IPS-18c (cell line): ENCODE results near the gene PTPRF.

Source experiments
- H3K4me3 ChIP-seq: 2 replicates; pipeline ENCODE4 v1.7.0; 2013; ENCODE audit warnings: low read depth, mild to moderate bottlenecking, low read length, moderate library complexity; ENCODE audit not compliant: insufficient read depth
- H3K9me3 ChIP-seq: one replicate; pipeline ENCODE4 v1.6.1; 2013; ENCODE audit warnings: mild to moderate bottlenecking, low read length, moderate library complexity; ENCODE audit not compliant: control insufficient read depth, insufficient read depth

The PTPRF gene

DNA sequence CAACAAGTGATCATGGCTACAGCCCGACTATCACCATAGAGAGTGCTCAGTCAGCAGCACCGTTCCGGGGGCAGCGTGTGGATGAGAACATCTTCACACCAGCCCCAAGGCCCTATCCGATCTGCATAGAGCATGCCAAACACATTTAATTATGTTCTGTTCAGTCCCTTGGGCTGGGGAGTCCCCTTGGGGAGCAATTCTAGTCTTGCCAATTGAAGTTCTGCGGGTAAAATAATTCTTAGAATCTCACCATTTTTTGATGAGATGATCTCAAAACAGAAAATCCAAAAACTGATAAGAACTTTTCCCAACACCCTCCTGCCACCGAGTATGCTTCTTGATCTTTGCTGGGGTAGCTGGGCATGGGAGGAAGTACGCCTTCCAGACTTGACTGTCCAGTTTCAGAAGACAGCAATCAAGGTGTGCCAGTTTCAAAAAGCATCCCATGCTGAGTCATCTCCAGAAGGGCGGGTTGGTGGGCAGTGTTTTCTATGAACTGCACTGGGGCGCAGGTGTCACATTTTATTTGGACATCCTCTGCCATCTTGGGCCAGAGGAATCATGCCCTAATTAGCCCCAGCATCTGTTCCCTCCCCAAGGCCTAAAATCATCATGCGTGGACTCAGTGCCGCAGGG lies 20.8 kb upstream of the PTPRF start:
- H3K4me3 ChIP-seq: no peak overlapping the region
- no peaks in the 10 kb centered on the region for H3K9me3 ChIP-seq

DNA sequence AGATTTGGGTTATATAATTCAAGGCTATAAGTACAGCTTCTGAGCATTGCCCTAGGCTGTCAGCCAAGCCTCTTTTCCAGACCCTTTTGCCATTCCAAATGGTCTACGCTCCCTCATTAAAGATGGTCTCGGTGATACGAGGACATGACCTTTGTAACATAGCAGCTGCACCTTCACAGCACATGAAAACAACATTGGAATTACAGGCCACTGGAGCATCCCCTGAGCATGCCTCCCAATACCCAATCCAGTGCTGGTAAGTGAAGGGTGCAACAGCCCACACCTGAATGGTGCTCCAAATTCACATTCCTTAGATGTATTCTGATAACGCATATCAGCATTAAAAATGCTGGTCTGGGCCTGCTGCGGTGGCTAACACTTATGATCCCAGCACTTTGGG lies 20.1 kb upstream of the PTPRF start:
- Histone ChIP-seq H3K4me3 (no peak overlapping the region), H3K9me3 (no peaks in the 10 kb centered on the region)

DNA sequence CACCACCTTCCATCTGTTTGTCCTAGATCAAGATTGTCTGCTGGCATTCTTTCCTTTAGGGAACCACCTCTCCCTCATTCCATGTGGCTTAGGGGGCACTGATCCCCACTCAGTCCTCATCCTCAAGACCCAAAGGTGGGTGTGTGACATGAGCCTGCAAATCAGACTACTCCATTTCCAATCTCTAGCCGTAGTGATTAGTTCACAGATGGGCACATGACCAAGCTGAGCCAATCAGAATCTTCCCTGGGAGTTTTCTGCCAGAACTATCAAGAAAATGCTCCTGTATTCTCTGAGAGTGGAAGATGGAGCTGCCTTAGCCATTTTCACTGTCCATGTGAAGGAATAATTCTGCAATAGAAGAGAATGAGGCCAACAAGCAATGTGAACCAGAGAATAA lies 19.3 kb upstream of the PTPRF start:
- Histone ChIP-seq H3K4me3 (no peak overlapping the region), H3K9me3 (no peaks in the 10 kb centered on the region)

DNA sequence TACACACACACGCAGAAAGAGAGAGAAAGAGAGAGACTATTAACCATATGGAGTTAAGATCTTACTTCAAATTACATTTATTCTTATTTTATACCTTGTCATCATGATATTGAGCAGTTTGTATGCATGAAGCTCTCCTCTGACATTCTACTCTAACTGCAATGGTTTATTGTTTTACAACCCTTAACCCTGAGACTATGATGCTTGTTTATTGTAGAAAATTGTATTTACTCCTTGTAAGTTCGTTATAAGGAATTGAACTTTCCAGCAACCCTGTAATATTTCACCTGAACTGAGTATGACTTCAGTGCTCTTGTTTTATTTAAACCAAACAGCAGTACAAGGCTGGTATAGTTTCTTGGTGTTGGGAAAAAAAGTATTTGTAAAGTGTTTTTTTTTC lies 18.6 kb upstream of the PTPRF start:
- no peak overlapping the region for H3K4me3 ChIP-seq
- H3K9me3 ChIP-seq: no peaks in the 10 kb centered on the region

DNA sequence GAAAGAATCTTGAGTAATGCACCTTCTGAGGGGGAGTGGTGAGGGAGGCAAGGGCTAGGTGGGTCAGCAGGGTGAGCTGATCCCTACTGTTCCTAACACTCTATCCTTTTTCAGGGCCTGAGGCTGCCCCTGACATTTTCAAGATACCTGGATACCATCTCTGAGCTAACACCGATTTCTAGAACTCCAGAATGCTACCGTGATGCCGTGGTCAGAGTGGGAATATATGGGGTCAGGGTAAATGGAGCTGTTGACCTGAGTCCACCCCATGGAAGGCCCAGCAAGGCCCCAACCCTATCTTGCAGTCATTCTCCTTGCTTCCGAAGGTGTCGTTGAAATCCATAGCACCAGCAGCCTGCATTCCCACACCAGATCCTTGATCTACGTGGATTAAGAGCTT lies 18.0 kb upstream of the PTPRF start:
- Histone ChIP-seq H3K4me3 (no peak overlapping the region), H3K9me3 (no peaks in the 10 kb centered on the region)

DNA sequence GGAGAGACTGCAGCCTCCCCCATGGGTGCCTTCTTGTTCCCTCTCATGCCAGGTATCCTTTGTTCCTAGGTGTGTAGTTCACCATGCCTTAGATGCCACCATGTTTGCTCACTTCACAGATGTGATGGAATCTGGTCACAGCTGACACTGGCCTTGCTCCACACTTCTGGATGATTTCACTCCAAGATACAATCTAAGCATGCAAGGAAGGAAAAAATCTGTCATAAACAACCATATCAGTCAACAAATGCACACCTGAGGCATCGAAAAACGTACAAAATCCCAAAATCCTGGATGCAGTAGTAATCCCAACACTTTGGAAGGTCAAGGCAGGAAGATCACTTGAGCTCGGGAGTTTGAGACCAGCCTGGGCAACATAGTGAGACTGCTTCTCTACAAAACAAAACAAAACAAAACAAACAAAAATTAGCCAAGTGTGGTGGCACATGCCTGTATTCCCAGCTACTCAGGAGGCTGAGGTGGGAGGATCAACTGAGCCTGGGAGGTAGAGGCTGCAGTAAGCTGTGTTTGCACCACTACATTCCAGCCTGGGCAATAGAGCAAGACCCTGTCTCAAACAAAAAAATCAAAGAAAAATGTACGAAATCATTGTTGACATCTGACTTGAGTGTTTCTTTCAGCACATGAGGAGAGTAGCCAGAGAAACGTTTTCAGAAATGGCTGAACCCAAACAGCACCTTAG lies 17.1 kb upstream of the PTPRF start:
- H3K4me3 ChIP-seq: no peak overlapping the region
- H3K9me3 ChIP-seq: no peaks in the 10 kb centered on the region

DNA sequence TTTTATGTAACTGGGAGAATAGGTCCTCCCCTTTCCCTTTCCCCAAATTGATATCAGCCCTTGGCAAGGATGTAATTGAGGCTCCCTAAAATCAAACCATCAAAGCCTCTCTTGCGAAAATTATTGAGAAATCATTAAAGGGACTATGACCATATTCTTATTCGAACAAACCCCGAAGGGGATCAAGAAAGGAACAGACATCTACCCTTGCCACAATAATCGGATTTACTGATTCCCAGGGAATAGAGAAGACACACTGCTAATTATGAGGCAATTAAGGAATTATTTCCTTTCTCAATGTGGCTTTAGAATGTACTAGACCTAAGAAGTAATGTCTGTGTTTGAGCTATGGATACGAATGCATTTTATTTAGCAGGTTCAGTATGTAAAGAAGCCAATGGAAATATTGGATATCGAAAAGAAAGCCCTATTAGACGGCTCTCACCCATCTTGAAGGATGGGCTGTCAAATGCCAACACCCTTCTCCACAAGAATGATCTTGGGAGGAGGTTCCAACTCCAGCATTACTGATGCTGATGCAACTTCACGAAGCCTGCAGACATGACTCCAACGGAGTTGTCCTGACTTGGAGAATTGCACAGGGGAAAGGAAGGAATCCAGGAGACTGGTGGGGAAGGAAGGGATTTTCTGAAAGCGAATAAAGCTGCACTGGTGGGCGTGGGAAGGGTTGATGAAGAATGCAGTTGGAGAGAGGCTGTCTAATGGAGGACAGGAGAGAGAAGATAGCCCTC lies 11.6 kb upstream of the PTPRF start:
- Histone ChIP-seq H3K9me3 (no peaks in the 10 kb centered on the region), H3K4me3 (no peak overlapping the region)

DNA sequence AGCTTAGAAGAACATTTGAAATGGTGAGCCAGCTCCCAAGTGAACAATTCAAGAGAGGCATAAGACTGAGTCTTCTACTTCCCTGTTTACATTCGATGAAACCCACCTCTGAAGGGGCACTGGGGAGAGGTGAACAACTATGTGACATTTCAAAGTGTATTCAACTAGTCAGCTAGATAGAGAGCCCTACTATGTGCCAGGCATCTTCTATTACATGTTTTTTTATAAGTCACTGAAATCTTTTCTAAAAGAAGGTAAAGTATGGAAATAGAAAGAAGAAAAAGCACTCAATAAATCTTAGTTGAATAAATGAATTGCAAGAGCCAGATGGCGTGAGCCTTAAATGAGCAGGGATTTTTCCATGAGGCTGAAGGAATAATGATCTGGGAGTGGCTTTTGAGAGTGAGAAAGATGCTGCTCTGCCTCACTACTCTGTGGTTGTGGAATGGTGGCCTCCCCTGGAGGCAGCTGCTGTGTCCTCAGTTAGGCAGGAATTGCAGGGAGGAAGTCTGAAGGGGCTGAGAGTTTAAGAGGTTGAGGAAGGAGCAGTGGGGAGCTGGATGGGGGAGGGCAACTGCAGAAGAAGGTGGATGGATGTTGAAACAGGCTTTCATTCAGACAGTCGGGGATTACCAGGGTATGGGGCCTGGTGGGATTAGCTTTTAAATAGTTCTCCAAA lies 10.4 kb upstream of the PTPRF start:
- no peaks in the 10 kb centered on the region for H3K9me3 ChIP-seq

DNA sequence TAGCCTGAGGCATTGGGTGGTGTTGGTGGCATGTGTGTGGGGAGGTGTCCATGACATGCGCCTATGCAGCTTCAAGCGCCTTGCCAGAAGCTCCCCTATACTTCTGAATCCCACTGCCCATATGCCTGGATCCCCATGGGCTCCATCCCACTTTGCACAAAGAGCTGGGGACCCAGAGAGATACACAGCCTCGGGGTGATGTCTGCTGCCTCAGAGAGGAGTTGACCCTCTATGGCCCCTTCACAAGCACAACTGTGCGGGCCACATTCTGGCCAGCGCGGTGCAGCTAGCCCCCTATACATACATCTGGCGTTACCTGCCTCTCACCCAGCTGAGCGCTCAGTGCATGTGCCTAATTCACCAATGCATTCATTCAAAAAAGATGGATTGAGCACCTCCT lies 9.6 kb upstream of the PTPRF start:
- no peaks in the 10 kb centered on the region for H3K9me3 ChIP-seq
- H3K4me3 ChIP-seq: no peak overlapping the region

More for the DNA sequence above, 10.4 kb upstream of the PTPRF start:
- H3K4me3 ChIP-seq: no peak overlapping the region

DNA sequence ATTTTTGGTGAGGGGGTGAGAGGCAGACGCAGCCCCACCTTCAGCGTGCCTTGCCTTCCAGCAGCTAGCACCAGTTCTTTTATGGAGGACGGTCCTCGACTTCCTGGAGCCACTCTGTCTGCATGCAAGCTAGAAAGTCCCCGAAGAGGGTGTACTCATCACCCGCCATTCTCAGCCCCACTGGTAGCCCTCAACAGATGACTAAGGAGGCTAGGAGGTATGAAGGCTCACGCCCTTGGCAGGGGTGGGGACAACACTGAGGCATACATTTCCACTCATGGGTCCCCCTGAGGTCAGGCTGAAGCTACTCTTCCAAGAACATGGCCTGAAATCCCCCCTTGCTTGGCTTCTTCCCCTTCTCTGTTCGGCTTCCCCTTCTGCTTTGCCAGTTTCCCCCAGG lies 8.9 kb upstream of the PTPRF start:
- no peak overlapping the region for H3K4me3 ChIP-seq
- H3K9me3 ChIP-seq: no peaks in the 10 kb centered on the region

DNA sequence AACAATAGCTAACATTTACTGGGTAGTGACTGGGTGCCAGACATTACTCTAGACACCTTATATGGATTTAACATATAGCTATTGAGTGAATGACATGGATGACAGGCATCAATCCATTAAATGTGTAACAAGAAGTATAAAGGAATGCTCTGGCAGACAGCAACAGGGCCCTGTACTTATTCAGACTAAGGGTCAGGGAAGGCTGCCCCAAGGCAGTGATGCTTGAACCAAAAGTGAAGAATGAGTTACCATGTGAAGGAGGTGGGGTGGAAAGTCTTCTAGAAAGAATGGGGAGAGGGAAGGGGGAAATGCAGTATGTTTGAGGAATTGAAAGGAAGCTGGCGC lies 8.3 kb upstream of the PTPRF start:
- H3K4me3 ChIP-seq: no peak overlapping the region
- no peaks in the 10 kb centered on the region for H3K9me3 ChIP-seq

DNA sequence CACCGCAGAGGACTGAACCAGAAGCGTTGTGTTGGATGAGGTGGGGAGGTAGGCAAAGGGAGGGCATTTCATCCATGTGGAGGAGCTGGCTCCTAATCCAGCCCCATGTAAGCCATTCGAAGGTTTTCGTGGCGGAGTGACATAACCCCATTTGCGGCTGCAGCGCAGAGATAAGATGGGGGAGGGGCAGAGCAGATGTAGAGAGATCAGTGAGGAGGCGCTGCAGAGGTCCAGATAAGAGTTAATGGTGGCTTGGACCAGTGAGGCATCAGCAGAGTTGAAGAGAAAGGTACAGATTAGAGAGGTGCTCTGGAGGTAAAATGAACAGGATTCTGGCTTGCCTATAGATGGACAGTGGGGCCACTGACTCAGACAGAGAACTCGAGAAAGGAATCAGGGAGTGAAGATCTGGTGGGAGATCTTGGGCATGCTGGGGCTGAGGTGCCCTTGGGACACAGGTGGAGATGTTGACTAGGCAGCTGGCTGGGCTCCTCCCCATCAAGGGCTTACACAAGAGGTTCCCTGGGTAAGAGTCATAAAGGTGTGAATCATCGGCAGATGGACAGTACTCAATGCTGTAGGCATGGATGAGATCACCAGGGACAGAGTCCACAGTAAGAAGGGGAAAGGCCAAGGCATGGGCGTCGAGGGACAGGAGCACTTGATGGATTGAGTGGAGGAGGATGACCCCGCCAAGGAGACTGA lies 7.8 kb upstream of the PTPRF start:
- no peaks in the 10 kb centered on the region for H3K9me3 ChIP-seq

DNA sequence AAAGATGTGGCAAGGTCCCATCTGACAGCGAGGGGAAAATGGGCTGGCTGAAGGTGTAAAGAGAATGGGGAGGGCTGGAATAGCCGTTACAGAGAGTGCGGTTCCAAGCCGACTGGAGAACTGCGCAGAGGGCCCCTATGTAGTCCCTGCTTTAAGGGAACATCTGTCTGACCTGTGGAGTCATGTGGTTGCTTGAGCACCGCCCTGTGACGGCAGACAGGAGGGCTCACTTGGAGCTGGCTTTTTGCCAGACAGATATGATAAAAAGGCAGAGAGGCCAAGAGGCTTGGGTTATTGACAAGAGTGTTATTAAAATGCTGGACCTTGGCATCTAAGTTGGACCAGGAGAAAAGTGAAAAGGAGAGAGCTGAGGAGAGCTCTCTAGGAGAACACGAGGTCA lies 5.9 kb upstream of the PTPRF start:
- no peaks in the 10 kb centered on the region for H3K9me3 ChIP-seq
- no peak overlapping the region for H3K4me3 ChIP-seq

More for the DNA sequence above, 7.8 kb upstream of the PTPRF start:
- H3K4me3 ChIP-seq: no peak overlapping the region

DNA sequence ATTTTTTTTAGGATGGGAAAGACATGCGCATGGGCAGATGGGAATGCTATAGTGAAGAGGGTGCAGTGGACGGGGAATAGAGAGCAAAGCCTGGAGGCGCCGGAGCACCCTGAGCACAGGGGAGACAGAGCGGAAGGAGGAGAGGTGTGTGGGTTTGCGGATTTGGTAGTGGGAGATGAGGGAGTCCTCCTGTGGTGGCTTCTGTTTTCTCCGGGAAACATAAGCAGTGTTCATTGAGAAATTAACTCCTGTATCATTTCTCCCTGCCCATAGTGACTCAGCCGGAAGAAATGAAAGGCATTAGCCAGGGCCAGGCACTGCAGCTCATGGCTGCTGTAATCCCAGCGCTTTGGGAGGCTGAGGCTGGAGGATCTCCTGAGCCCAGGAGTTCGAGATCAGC lies 4.7 kb upstream of the PTPRF start:
- Histone ChIP-seq H3K4me3 (no peak overlapping the region), H3K9me3 (no peaks in the 10 kb centered on the region)

DNA sequence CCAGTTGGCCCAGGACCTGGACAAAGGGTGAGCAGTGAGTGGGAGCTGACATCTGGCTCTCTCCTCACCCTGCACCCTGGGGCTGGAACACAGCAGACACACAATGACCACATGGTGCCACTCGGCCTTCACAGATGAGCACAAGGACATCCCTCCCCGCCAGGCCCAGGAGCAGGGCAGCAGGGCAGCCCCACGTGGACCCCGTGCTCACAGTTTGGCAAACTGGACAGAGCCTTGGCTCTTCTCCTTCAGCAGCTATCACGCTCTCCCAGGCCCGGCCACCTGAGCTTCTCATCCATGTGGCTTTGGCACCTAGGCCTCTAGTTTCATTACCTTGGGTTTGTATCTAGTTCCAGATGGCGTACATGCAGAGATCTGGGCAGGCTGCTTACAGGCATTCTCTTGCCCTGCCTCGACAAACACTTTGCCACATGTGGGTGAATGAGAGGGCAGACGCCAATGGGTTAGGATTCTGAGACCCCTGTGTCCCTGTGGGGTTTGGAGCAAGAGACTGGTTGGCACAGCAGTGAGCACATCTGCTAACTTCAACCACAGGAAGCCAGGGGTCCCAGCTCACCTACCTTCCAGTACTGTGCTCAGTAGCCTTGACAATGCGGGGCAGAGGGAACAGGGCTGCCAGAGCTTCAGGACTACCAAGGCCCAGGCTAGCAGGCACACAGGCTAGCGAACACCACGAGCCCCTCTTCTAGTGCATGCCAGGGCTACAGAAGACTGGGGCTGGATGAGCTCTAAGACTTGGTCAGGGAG lies 3.4 kb upstream of the PTPRF start:
- no peak overlapping the region for H3K4me3 ChIP-seq

DNA sequence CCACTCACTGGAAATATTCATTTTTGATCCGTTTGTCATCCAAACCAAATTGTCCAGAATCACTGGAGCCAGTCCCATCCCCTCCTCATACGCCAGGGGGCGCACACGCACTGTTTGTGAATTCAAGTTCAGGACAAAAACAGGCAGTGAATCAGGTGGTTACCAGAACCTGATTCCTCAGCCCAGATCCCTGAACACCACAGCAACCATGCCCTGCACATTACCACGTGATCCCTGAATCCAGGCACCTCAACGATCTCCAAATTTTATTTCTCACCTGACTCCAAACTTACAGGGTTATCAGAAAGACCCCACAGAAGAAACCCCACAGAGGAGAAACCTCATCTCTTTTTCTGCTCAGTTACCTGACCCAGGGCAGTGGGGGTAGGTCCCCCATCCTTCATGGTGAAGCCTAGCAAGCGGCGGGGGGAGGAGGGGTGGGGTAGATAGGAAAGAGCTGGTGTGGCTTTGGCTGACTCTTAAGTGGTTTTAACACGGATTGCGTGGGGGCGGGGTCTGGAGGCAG lies 1.4 kb upstream of the PTPRF start:
- Histone ChIP-seq H3K4me3 (no peak overlapping the region; the same call in 1 of the 2 replicates), H3K9me3 (no peaks in the 10 kb centered on the region)

More for the DNA sequence above, 3.4 kb upstream of the PTPRF start:
- H3K9me3 ChIP-seq: no peaks in the 10 kb centered on the region
